Measurements from ENCODE around the gene FBXL13.

DNA sequence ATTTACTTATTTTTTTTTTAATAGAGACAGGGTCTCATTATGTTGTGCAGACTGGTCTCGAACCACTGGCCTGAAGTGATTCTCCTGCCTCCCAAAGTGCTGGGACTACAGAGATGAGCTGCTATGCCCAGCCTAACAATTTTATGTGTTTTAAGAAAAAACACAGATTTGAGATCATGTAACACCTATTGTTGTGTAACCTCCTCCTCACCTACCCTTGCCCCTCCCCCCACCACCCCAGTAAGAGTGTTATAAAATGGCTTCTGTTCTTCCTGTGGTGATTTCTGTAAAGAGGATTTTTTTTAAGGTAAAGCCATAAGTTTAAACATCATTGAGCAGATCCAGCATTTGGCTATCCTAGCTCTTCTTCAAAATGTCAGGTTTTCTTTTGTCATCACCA lies 7.9 kb upstream of the FBXL13 start:
- TF ChIP-seq RAD21 (IDR thresholded peaks at IDR 0.05; ENCODE audit: low read depth): no peak
- TF ChIP-seq TEAD4 (IDR thresholded peaks at IDR 0.05): no peak
- TF ChIP-seq CEBPB (IDR thresholded peaks at IDR 0.05): no peak
- TF ChIP-seq TAF1 (IDR thresholded peaks at IDR 0.05; ENCODE audit: low read depth): no peak
- no peak for TF ChIP-seq YY1 (IDR thresholded peaks at IDR 0.05; ENCODE audit: low read depth)

Measured in Ishikawa (cell line).